HG03066 (cell line): Measurements from ENCODE around the gene PHF19.

ENCODE experiments used
- ATAC-seq: cut with Tn5 transposase; IDR thresholded peaks from one replicate; pipeline ENCODE4 v1.9.1; 2021; ENCODE audit warnings: low read depth; ENCODE audit not compliant: unreplicated experiment

PHF19 gene

DNA sequence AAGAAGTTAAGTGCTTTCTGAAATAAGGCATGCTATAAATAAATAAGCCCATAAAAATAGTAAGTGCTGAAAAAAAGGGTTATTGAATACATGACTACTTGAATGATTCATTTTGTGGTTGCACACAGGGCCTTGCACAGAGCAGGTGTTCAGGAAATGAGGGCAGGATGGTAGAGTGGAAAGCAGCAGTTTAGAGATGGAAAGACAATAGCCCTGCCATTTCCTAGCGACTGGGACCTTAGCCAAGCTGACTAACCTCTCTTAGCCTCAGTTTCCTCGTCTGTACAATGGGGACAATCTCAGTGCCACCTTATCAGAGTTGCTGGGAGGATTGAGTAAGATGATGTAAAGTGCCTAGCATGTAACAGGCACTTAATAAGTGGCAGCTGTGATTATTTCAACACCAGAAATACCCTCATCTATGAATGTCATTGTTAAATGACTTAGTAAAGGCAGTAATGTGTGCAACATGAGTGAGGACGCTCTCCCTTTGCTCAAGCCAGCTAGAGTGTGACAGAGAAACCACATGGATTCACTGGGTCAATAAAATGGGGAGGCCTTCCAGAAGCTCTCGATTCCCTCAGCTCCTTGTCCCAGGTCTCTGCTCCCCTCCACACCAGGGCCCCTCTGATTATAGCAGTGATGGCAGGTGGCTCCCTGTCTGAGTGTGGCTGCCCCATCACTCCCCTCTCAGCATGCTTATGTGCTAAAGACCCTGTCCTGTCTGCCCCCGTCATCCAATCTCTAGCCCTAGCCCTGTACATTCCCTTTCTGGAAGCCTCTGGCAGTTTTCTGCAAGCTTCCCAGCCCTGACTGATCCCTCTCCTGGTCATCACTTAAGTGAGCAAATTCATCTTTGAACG lies 16.0 kb upstream of the PHF19 start:
- peak; percentile 57 for ATAC-seq

DNA sequence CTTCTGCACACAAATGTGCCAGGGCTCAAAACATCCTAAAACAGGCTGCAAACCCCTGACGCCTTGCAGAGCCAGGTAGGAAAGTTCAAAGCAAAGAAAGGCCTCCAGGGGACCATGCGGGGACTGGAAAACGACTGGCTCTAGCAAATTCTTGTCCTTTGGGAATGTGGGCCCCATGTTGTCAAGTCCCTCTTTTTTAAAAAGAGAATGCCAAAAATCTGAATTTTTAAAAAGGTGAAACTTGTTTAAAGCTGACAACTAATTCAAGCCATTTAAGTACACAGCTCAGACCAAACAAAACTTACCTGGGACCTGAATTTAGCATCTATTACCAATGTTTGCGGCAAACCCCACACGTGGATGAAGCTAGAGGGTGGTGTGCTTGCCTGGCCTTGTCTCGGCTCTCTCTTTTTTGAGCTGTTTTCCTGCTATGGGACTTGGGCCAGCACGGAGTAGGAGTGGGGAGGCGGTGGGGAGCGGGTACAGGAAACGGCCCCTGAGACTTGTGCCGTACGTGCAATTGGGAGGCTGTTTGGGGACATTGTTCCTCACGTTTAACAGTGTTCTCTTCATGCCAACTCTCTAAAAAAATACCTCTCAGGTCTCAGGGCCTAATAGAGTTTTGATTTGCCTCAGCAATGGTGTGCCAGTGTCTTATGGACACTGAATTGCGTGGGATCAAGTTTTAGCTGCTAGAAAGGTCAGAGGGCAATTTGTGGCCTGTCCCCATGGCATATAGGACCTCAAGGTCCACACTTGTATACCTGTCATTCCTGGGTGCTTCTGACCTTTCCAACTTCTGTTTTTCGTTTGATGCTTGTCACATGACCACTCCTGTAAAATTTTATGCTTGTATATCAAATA lies 15.1 kb upstream of the PHF19 start:
- peak; percentile 30 for ATAC-seq

DNA sequence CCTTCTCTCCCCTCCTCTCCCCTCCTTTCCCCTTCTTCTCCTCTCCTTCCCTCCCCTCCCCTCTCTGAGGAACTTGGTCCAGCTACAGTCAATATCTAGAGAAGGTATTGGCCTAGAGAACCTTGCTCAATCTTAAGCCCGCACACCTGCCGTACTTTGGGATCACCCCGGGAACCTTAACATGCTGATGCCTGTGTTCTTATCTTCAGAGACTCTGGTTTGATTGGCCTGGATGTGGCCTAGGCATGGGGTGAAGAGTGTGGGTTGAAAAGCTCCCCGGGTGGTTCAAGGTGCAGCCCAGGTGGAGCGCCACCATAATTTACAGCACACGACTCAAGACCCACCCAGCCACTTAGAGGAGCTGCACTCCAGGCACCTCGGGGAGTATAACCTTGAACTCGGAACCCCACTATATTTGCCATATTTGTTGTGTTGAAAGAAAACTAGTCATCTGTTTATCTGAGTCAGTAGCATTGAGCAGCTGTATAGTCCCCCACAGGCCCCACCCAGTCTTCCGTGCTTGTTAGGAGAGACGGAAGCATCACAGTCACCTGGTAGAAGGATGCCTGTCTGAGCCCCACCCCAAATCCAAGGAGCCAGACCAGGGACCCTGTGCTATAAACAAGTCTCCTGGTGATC lies 14.4 kb upstream of the PHF19 start:
- ATAC-seq, result no peak

DNA sequence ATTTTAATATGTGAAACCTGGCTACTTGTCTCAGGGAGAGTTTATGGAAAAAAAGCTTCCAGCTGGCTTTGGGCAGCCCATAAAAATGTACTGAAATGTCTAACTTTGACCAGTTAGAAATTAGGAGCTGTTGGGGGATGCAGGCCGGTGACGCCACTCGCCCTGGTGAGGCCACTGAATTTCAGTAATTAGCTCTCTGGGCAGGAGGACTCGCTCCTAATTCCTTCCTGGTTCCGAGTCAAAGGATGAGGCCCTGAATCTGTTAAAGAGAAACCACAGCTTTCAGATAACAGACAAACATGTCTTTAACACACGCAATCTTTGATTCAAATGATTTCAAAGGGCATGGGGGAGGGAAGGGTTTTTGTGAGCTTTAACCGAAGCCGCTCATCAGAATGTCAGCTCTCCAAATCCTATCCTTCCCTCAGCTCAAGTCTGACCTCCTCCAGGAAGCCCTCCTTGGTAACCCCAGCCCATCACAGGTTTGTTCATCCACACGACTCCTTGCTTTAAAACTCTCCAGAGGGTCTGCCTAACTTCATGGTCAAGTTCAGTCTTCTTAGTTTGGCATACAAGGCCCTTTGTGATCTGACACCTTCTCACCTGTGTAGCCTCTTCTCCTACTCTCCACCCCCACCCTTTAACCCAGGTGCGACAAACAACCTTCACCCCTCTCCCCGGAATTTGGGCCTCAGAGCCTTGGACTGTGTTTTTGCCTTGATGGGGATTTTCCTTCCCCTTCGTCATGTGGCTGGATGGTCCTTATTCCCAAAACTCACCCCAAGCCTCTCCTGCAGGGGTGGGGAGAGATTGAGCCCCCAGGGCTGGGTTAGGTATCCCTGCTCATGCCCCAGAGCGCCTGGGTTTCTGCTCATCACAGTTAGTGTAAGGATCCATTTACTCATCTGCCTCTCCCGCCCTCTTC lies 13.6 kb upstream of the PHF19 start:
- no peak for ATAC-seq

DNA sequence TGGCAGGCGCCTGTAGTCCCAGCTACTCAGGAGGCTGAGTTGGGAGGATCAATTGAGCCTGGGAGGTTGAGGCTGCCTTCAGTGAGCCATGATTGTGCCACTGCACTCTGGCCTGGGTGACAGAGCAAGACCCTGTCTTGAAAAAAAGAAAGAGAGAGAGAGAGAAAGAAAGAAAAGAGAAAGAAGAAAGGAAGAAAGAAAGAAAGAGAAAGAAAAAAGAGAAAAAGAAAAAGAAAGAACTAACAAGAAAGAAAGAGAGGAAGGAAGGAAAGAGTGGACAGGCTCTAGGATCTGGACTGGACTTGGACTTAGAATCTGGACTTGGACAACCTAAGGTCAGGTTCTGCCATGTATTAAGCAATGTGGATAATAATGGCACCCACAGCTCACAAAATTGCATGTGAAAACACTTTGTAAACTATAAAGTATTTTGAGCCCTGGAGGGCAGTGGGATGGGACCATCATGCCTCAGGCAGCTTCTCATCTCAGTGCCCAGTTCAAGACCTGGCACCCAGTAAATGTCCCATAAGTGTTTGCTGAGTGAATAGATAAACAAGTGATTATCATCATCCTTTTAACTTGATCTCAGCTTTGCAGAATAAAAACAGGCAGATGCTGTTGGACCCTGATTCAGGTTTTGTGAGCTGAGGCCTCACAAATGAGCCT lies 12.8 kb upstream of the PHF19 start:
- no peak for ATAC-seq

DNA sequence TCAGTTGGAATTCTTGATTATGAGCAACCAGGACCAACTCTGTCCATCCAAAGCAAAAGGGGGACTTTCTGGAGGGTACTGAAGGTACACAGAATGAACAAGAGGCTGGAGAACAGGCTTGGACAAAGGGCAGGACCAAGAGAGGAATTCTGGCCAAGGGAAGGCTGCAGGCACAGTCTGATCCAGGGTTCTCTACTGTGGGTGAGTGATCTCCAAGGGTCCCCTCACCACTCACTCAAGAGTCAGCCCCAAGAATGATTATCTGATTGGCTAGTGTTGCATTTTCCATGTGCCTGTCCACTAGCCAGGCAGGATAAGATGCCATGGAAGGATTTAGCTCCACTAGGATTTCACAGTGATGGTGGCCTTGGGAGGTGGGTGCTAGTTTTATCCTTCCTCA lies 11.6 kb upstream of the PHF19 start:
- ATAC-seq, result no peak

DNA sequence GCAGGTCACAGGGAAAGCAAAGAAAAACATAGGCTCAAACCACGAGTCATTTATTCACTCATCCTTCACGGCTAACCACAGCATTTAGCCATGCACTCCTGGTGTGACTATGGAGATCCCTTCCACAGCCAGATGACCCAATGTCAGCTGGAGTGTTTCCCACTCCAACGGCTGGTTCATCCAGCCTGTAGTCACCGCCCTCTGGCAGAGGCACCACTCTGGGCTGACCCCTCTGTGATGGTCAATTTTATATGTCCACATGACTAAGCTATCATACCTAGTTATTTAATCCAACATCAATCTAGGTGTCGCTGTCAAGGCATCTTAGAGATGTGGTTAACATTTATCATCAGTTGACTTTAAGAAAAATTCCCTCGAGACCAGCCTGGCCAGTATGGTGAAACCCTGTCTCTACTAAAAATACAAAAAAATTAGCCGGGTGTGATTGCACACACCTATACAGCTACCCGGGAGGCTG lies 9.5 kb upstream of the PHF19 start:
- ATAC-seq, result no peak

DNA sequence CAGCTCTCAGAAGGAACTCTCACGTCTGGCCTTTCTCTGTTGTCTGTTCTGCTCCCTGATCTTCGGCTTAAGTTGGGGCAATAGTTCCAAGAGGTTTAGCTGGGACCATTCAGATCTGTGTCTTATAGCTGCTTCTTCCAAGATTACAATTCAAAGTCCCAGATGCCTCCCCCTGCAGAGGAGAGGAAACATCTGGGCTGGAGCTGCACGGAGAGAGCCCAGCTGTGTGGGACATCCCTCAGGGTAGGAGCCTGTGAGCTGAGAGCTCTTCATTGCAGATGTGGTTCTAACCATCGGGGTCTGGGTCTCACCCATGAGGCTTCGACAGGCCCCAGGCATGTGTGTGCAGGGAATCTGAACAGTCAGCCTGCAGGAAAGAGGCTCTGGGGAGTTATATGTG lies 9.0 kb upstream of the PHF19 start:
- no peak for ATAC-seq

DNA sequence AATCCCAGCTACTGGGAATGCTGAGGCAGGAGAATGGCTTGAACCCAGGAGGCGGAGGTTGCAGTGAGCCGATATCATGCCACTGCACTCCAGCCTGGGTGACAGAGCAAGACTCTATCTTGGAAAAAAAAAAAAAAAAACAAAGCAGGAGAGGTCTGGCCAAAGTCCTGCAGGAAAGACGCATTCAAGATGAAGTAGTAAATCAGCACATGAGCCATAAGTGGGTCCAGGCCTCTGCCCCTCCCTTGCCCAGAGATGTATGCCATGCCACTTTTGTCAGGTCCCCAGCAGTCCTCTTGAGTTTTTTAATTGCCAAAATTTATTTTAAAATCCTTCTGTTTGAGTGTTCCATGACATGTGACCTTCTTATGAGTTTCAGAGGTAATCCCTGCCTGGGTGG lies 8.5 kb upstream of the PHF19 start:
- ATAC-seq, result no peak

DNA sequence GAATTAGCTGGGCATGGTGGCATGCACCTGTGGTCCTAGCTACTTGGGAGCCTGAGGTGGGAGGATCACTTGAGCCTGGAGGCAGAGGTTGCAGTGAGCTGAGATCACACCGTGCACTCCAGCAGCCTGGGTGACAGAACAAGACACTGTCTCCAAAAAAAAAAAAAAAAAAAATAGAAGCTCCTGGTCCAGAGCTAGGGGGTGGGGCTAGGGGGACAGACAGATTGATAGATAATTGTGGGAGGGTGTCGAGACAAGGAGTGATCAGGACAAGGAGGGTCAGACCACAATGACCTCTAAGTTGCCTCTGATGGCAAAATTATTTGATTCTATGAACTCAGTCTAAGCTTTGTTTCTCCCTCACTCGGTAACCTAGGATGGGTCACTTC lies 6.6 kb upstream of the PHF19 start:
- ATAC-seq, result no peak

DNA sequence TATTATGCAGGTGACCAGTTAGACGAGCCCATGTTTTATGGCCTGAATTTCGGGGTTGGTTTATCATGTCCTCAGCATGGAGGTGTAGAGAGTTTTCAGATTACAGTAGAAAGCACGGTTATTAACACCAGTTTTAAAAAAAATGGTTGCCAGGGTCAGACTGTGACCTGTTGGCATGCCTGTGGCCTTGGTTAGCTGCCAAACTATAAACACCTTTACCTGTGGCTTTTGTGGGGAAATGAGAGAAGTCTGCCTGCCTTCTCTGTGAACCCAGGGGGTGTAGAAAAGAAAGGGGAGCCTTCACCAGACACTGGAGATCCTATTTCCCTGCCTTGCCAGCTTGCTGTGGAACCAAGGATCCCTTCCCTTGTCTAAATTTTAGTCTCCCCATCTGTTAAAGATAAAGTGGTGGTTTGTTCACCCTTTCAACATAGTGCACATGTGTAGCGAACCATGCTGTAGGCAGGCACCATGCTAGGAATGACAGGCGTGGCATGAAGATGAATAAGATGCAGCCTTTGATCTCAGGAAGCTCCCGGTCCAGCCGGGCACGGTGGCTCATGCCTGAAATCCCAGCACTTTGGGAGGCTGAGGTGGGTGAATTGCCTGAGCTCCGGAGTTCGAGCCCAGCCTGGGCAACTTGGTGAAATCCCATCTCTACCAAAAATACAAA lies 6.1 kb upstream of the PHF19 start:
- ATAC-seq, result no peak

DNA sequence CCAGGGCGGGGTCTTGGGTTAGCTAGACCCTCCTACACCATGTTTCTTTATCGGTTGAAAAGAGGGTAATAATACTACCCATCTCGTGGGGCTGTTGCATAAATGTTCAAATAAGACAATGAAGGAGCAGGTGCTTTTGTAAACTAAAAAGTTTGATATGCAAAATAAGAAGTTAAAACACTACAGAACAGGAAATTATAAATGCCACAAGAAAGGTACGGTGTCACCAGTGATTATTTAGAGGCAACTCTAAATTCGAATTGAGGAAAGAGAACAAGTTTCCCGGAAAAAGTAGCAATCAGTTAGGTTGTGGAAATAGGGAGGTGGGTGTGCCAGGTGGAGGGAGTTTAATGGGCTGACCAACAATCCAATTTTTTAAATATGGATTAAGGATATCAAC lies 2.5 kb upstream of the PHF19 start:
- ATAC-seq, result no peak

DNA sequence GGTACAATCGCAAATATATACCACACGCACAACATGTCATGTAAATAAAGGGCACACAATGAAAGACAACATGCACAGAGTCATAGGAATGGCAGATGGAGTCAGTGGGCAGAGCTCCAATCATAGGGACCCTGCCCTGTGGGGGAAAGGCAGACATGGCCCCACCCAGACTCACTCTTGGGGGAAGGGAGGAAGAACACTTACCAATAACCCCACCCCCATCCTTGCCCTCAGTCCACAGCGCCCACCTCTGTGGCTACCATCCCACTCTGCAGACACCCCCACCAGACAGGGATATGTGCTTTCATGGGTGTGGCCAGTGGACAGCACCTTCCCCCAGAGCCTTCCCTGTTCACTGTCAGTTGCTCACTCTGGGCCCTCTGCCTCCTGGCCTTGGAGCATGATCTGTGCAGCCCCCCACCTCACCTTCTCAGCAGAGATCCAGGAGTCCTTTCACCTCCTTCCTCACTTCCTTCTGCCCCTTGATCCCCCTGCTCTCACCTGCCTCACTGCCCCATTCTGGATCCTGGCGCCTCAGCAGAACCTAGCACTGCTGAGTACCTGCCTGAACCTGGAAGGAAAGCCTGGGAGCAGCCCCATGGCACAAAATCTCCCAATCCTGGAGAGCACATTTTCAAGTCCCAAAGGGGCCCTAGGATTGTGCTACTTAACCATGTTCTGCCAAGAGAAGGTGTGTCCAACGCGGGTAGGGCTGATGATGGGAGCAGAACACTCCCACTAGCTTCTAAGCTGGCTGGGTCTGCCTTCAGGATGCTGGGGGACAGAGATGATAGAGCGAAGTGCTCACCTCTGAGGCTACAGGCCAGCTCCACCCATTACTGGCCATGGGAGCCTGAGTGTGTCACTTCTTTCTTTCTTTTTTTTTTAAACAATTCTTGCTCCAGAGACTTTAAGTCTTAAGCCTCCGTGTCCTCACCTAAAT lies 1.5 kb upstream of the PHF19 start:
- no peak for ATAC-seq

DNA sequence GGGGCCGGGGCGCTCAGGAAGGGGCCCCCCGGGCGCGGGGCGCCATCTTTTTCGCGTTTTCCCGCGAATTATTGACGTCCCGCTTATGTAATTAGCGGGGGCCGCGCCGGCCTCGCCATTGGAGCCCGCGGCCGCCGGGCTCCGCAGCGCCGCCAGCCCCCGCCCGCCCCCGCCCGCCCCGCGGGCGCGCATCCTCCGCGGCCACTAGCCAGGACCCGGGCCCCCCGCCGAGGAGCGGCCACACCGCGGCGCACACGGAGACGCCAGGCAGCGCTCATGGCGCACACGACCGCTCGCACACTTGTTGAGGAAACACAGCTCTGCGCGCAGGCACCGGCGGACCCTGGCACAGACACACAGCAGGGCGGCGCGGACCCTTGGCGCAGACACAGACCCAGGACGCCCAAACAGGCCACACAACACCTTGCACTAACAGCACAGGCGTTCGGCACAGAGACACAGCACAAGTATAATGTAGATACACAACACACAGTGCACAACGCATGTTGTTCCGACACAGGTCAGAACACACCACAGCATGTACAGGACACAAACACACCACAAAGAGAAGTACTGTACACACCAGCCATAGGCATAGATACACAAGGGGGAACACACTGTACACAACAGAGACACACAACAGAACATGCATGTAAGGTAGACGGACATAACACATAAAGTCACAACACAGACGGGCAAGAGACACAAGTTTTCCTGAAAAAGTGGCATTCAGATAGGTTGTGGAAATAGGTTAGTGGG lies 467 bp upstream of the PHF19 start:
- peak; percentile 37 for ATAC-seq

DNA sequence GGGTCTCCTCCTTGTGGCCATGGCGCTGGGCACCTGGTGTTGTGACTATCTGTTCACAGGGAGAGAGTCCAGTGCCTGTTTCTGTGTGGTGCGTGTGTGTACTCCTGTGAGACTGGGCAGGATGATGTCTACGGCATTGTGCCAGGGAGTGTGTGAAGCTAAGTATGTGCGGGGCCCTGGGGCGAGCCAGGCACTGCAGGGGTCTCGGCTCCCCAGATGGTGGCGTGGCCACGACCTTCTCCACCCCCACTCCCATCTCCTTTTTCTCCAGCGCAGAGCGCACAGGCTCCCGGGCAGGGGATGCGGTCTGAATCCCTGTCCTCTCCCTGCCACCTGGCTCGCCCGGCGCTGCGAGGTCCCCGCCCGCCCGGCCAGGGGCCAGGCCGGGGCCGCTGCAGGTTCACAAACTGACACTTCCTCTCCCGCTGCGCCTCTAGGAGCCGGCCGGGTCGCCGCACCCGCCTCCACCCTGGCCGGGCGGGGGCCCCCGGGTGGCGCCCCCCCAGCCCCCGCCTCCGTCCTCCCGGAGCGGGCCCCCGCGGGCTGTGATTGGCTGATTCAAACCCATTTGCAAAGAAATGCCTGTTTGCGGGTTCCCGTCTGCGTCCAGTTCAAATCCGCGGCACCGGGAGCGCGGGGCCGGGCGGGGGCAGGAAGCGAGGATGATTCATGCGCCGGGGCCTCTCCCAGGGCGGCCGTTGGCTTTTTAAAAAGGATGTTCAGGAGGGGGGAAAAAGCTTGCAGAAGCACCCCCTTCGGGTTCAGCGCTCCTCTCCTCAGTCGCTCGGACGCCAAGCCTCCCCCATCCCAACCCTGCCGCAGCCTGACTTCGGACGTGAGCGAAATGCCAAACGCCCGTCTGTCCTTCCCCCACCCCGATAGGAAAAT lies 790 bp downstream of the PHF19 start:
- ATAC-seq, result peak; percentile 60

DNA sequence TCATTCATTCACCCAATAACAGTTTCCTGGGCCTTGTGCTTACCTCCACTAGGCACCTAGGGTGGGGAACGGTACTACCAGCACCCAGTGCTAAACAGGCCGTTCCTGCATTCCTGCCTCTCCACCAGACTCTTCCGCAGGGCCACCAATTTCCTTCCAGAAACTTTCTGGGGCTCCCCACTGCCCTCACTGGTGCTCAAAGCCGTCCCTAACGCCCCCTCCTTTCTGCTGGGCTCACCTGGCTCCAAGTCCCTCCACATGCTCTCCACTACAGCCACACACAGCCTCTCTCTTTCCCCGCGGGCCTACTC lies 1.4 kb downstream of the PHF19 start:
- ATAC-seq, result no peak

DNA sequence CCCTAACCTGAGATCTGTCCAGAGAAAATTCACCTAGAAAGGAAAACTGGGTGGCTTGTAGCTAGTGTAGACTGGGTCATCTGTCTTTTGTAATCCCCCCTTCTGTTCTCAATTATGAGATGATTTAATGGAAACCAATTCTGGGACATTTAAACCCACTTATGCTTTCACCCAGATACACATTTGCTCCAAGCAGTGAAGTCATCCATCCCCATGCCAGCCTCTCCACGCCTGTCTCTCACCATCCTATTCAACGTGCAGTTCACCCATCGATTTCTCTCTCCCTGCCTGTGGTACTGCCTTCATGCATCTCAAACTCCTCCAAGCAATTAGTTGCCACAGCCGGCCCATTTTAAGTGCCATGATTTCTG lies 1.8 kb downstream of the PHF19 start:
- no peak for ATAC-seq
